ENCODE results near the gene GMDS. TPM values are rescaled to one million over a fixed set of nuclear protein-coding genes. Genes with fewer than 3 reads are reported as not detected.

Gene GMDS
- total RNA-seq (2014; rRNA removed; shearing (Covaris generic)) = 10.0 and 18.8 TPM in 2 replicates

- DNase-seq (ENCODE audit: low read depth) = peak; percentile 95
These were observed at the start of gene GMDS for GRCh38 chr6:2245103-2245876. GMDS (minus strand) TSS chr6:2245605.

GRCh38 chr6:2285510-2285909 lies 40.1 kb upstream of the GMDS start:
- no peak for DNase-seq (ENCODE audit: low read depth)

GRCh38 chr6:2275892-2276242 lies 30.5 kb upstream of the GMDS start:
- DNase-seq (ENCODE audit: low read depth) = no peak

GRCh38 chr6:2274981-2275891 lies 29.8 kb upstream of the GMDS start:
- DNase-seq (ENCODE audit: low read depth) = no peak

GRCh38 chr6:2272696-2273095 lies 27.3 kb upstream of the GMDS start:
- no peak for DNase-seq (ENCODE audit: low read depth)

- DNase-seq (ENCODE audit: low read depth) = no peak
These were observed 24.6 kb upstream of the GMDS start for GRCh38 chr6:2270054-2270453.

GRCh38 chr6:2266841-2267240 lies 21.4 kb upstream of the GMDS start:
- DNase-seq (ENCODE audit: low read depth) = no peak

- no peak for DNase-seq (ENCODE audit: low read depth)
These were observed 20.8 kb upstream of the GMDS start for GRCh38 chr6:2266031-2266795.

GRCh38 chr6:2264932-2265331 lies 19.5 kb upstream of the GMDS start:
- DNase-seq (ENCODE audit: low read depth) = peak; percentile 35

- DNase-seq (ENCODE audit: low read depth) = no peak
These were observed 18.5 kb upstream of the GMDS start for GRCh38 chr6:2263896-2264295.

GRCh38 chr6:2259574-2259973 lies 14.2 kb upstream of the GMDS start:
- no peak for DNase-seq (ENCODE audit: low read depth)

GRCh38 chr6:2259002-2259494 lies 13.6 kb upstream of the GMDS start:
- DNase-seq (ENCODE audit: low read depth) = no peak

GRCh38 chr6:2258112-2258511 lies 12.7 kb upstream of the GMDS start:
- no peak for DNase-seq (ENCODE audit: low read depth)

- DNase-seq (ENCODE audit: low read depth) = no peak
These were observed 12.0 kb upstream of the GMDS start for GRCh38 chr6:2257363-2257762.

- no peak for DNase-seq (ENCODE audit: low read depth)
These were observed 9.3 kb upstream of the GMDS start for GRCh38 chr6:2254747-2255146.

- DNase-seq (ENCODE audit: low read depth) = no peak
These were observed 3.7 kb upstream of the GMDS start for GRCh38 chr6:2249126-2249525.

- no peak for DNase-seq (ENCODE audit: low read depth)
These were observed 2.3 kb upstream of the GMDS start for GRCh38 chr6:2247664-2248063.

- DNase-seq (ENCODE audit: low read depth) = peak; percentile 85
These were observed 765 bp upstream of the GMDS start for GRCh38 chr6:2245877-2246863.

GRCh38 chr6:2244261-2245102 lies 923 bp downstream of the GMDS start:
- no peak for DNase-seq (ENCODE audit: low read depth)

- no peak for DNase-seq (ENCODE audit: low read depth)
These were observed 3.1 kb downstream of the GMDS start for GRCh38 chr6:2242311-2242710.

All from Daoy (cell line).